Measurements from ENCODE around the gene SAMD9. TPM values are rescaled to one million over a fixed set of nuclear protein-coding genes. Genes with fewer than 3 reads are reported as not detected.

The SAMD9 gene
- total RNA-seq, 1 experiment from 2014 or later, result 4.4 TPM

DNA sequence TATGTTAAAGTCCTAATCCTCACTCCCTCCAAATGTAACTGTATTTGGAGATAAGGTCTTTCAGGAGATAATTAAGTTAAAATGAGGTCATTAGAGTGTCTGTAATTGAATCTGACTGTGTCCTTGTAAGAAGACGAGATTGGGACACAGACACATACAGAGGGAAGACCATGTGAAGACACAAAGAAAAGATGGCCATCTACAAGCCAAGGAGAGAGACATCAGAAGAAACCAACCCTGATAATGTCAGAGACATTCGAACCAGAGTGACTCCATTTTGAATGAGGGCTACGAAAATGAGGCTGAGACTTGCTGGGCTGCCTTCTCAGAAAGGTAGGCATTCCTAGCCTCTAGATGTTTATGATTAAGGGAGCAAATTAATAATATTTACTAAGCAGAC, 30.9 kb upstream of the SAMD9 start:
- H3K27me3 Mint-ChIP-seq (ENCODE audit: insufficient read depth, unreplicated experiment), result no peaks in the 10 kb centered on the region
- peaks cover 17% of the 10 kb centered on the region for H3K4me1 Mint-ChIP-seq (ENCODE audit: insufficient read depth, unreplicated experiment)
- no TSS peak for BruUV-seq (replicated peaks)
- no peak overlapping the region for H3K4me3 Mint-ChIP-seq (ENCODE audit: unreplicated experiment)
- ChIA-PET POLR2A (no interaction called here), CTCF (no interaction called here)
- H3K9me3 Mint-ChIP-seq (ENCODE audit: unreplicated experiment), result no peaks in the 10 kb centered on the region
- H3K27ac Mint-ChIP-seq (ENCODE audit: low read depth, unreplicated experiment), result peak overlapping the region; percentile 88
- no peaks in the 10 kb centered on the region for H3K36me3 Mint-ChIP-seq (ENCODE audit: insufficient read depth, unreplicated experiment)
- DNase-seq (ENCODE audit: unreplicated experiment), result no peak
- intact Hi-C loops (cut with micrococcal nuclease), result no loop called here
- TF ChIP-seq, protein P1, sequence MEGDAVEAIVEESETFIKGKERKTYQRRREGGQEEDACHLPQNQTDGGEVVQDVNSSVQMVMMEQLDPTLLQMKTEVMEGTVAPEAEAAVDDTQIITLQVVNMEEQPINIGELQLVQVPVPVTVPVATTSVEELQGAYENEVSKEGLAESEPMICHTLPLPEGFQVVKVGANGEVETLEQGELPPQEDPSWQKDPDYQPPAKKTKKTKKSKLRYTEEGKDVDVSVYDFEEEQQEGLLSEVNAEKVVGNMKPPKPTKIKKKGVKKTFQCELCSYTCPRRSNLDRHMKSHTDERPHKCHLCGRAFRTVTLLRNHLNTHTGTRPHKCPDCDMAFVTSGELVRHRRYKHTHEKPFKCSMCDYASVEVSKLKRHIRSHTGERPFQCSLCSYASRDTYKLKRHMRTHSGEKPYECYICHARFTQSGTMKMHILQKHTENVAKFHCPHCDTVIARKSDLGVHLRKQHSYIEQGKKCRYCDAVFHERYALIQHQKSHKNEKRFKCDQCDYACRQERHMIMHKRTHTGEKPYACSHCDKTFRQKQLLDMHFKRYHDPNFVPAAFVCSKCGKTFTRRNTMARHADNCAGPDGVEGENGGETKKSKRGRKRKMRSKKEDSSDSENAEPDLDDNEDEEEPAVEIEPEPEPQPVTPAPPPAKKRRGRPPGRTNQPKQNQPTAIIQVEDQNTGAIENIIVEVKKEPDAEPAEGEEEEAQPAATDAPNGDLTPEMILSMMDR (IDR thresholded peaks at IDR 0.05; ENCODE audit: unreplicated experiment), result no peak

DNA sequence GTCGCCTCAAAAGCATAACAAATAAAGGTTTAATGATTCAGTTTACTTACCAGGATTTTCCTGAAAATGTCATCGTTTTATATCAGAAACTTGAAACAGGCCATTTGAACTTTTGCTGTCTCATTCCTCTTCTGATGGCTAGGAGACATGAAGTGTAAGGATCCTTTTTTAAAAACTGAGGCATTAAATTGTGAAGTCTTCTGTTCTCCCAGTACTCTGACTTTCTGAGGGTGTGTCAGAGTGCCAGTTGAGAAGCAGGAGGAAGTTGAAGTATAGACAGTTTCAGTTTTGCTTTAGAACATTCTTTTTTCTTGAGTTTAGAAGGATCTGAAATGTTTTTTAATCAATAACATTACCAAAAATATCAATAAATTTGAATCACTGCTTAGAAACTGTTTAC, 30.4 kb upstream of the SAMD9 start, which contains the start of gene SAMD9L:
TSS of gene SAMD9L (minus strand) at position 242 of the 400 bp plus-strand sequence. CDS start 12,414 bp downstream, outside the sequence.
- H3K9me3 Mint-ChIP-seq (ENCODE audit: unreplicated experiment), result no peaks in the 10 kb centered on the region
- TF ChIP-seq, protein P1 (IDR thresholded peaks at IDR 0.05; ENCODE audit: unreplicated experiment), result no peak
- H3K4me1 Mint-ChIP-seq (ENCODE audit: insufficient read depth, unreplicated experiment), result peaks cover 17% of the 10 kb centered on the region
- BruUV-seq (replicated peaks), result TSS peak; percentile 73
- no peaks in the 10 kb centered on the region for H3K27me3 Mint-ChIP-seq (ENCODE audit: insufficient read depth, unreplicated experiment)
- ChIA-PET CTCF (no interaction called here), POLR2A (interaction anchor here (1.2 kb wide), 1 partner anchor 312 kb away, joined by 3 read pairs; the partner anchor contains the start of gene CDK6)
- peak; percentile 9 for DNase-seq (ENCODE audit: unreplicated experiment)
- no peaks in the 10 kb centered on the region for H3K36me3 Mint-ChIP-seq (ENCODE audit: insufficient read depth, unreplicated experiment)
- peak within 1 kb of the TSS; percentile 64 for H3K4me3 Mint-ChIP-seq (ENCODE audit: unreplicated experiment)
- intact Hi-C loops (cut with micrococcal nuclease), result no loop called here
- peak within 1 kb of the TSS; percentile 88 for H3K27ac Mint-ChIP-seq (ENCODE audit: low read depth, unreplicated experiment)

DNA sequence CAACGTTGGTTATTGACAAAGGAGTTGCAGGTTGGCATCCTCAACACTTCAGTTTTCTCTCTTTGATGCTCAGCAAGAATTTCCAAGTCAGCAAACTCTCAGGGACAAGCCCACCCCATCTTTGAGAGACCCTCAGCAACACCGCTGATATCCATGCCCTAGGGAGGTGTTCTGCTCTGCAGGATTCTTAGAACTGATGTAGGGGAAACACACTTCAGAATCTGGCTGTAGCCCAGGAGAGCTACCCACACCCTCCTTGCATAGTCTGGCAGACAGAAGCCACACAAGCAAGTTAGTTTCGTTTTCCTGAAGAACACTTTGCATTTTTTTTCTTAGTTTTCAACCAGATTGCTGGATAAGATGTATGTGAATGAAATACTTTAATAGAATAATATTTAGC, 29.6 kb upstream of the SAMD9 start:
- POLR2A ChIA-PET, result interaction anchor here (1.0 to 1.2 kb wide), 2 partner anchors 85 to 311 kb away, joined by 3 to 4 read pairs; partner anchors contain the start of genes CDK6 and VPS50
- CTCF ChIA-PET, result interaction anchor here (0.8 kb wide), 1 partner anchor 10 kb away, joined by 6 read pairs; no protein-coding TSS in a partner anchor
- peak; percentile 38 for DNase-seq (ENCODE audit: unreplicated experiment)
- BruUV-seq (replicated peaks), result no TSS peak
- H3K9me3 Mint-ChIP-seq (ENCODE audit: unreplicated experiment), result no peaks in the 10 kb centered on the region
- intact Hi-C loops (cut with micrococcal nuclease), result no loop called here
- H3K4me1 Mint-ChIP-seq (ENCODE audit: insufficient read depth, unreplicated experiment), result peaks cover 17% of the 10 kb centered on the region
- peak overlapping the region; percentile 88 for H3K27ac Mint-ChIP-seq (ENCODE audit: low read depth, unreplicated experiment)
- H3K27me3 Mint-ChIP-seq (ENCODE audit: insufficient read depth, unreplicated experiment), result no peaks in the 10 kb centered on the region
- H3K36me3 Mint-ChIP-seq (ENCODE audit: insufficient read depth, unreplicated experiment), result no peaks in the 10 kb centered on the region
- TF ChIP-seq, protein P1 (IDR thresholded peaks at IDR 0.05; ENCODE audit: unreplicated experiment), result no peak
- peak overlapping the region; percentile 64 for H3K4me3 Mint-ChIP-seq (ENCODE audit: unreplicated experiment)

DNA sequence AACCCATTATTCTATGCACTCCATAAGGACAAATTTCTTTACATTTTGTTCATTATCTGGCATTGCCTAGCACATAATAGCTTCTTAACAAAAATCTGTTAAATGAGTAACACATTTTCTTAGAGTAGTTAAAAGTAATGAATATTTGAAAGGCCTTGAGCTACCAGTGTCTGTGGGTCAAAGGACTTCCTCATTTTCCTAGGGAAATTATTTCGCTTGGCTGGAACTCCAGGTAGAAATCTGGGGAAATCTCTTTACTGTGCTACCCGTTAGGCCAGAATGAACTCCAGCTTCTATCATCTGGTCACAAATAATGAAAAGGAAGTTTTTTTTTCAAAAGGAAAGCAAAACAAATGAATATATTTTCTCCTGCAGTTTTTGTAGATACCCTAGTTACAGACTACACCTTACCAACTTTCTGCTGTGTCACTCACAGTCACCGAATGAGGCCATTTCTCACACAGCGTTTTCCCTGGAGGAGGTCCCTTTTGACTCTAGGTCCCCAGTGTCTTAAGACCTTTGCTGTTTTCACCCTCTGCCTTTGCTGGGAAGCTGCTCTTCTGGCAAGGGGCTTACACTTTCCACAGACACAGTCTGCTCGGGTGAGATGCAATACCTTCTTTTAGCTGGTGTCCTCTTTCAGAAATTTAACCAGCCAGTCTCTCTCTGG, 28.8 kb upstream of the SAMD9 start:
- H3K36me3 Mint-ChIP-seq (ENCODE audit: insufficient read depth, unreplicated experiment), result no peaks in the 10 kb centered on the region
- CTCF ChIA-PET, result interaction anchor here (0.8 kb wide), 1 partner anchor 10 kb away, joined by 6 read pairs; no protein-coding TSS in a partner anchor
- TF ChIP-seq, protein P1 (IDR thresholded peaks at IDR 0.05; ENCODE audit: unreplicated experiment), result no peak
- no peaks in the 10 kb centered on the region for H3K9me3 Mint-ChIP-seq (ENCODE audit: unreplicated experiment)
- BruUV-seq (replicated peaks), result no TSS peak
- no peak for DNase-seq (ENCODE audit: unreplicated experiment)
- no peak overlapping the region for H3K27ac Mint-ChIP-seq (ENCODE audit: low read depth, unreplicated experiment)
- no peaks in the 10 kb centered on the region for H3K27me3 Mint-ChIP-seq (ENCODE audit: insufficient read depth, unreplicated experiment)
- intact Hi-C loops (cut with micrococcal nuclease), result no loop called here
- no peak overlapping the region for H3K4me3 Mint-ChIP-seq (ENCODE audit: unreplicated experiment)
- POLR2A ChIA-PET, result interaction anchor here (0.7 to 1.4 kb wide), 5 partner anchors 15 to 310 kb away, joined by 3 to 4 read pairs (median 3); partner anchors contain the start of genes CDK6, SAMD9 and VPS50
- H3K4me1 Mint-ChIP-seq (ENCODE audit: insufficient read depth, unreplicated experiment), result peaks cover 17% of the 10 kb centered on the region

Measured in MCF 10A (cell line).